PC-3 (cell line): Measurements from ENCODE around the gene PCMT1.

Source experiments
- CTCF ChIP-seq: fragments of 300-600 bp; sonication (generic); conservative IDR thresholded peaks from 2 replicates; pipeline ENCODE4 v1.5.1; 2017; ENCODE audit warnings: antibody characterized with exemption, low read depth, mild to moderate bottlenecking, low read length
- EZH2 ChIP-seq: fragments of 300-600 bp; sonication (generic); IDR thresholded peaks from one replicate; pipeline ENCODE4 v1.6.1; 2017; ENCODE audit warnings: antibody characterized with exemption, mild to moderate bottlenecking, low read length; ENCODE audit not compliant: unreplicated experiment
- EZH2phosphoT487 ChIP-seq: fragments of 300-600 bp; sonication (generic); IDR thresholded peaks from 2 replicates; pipeline ENCODE4 v1.6.1; 2018; ENCODE audit warnings: mild to moderate bottlenecking, antibody characterized with exemption, low read length, borderline replicate concordance

GRCh38 chr6:149825292-149825691 is 75.8 kb downstream of the PCMT1 start:
- TF ChIP-seq CTCF, result no peak
- TF ChIP-seq EZH2, result no peak
- no peak for TF ChIP-seq EZH2phosphoT487
